ENCODE measurements around the gene PCF11.

The PCF11 gene

GRCh38 chr11:83175815-83176214 is 18.9 kb downstream of the PCF11 start:
- ChIA-PET CTCF (interaction anchor here (0.6 kb wide), 1 partner anchor 27 kb away, joined by 3 read pairs; no protein-coding TSS in a partner anchor), POLR2A (ENCODE audit: low non-redundant PET) (no interaction called here)
- DNase-seq (ENCODE audit: low spot score) = no peak
- no peak for TF ChIP-seq CTCF (conservative IDR thresholded peaks at IDR 0.05; ENCODE audit: low read depth)
- no peak overlapping the region for H3K27ac ChIP-seq

GRCh38 chr11:83181815-83182214 is 24.9 kb downstream of the PCF11 start:
- TF ChIP-seq CTCF (conservative IDR thresholded peaks at IDR 0.05; ENCODE audit: low read depth) = no peak
- POLR2A ChIA-PET (ENCODE audit: low non-redundant PET) = no interaction called here
- CTCF ChIA-PET = interaction anchor here (0.6 kb wide), 1 partner anchor 247 kb away, joined by 4 read pairs; no protein-coding TSS in a partner anchor

GRCh38 chr11:83185767-83186166 is 28.8 kb downstream of the PCF11 start:
- POLR2A ChIA-PET (ENCODE audit: low non-redundant PET) = no interaction called here

More at GRCh38 chr11:83181815-83182214, 24.9 kb downstream of the PCF11 start:
- H3K27ac ChIP-seq = no peak overlapping the region
- DNase-seq (ENCODE audit: low spot score) = no peak

GRCh38 chr11:83187465-83187864 is 30.5 kb downstream of the PCF11 start:
- no peak for TF ChIP-seq CTCF (conservative IDR thresholded peaks at IDR 0.05; ENCODE audit: low read depth)
- POLR2A ChIA-PET (ENCODE audit: low non-redundant PET) = interaction anchor here (0.5 kb wide), 1 partner anchor 28 kb away, joined by 6 read pairs; no protein-coding TSS in a partner anchor
- CTCF ChIA-PET = no interaction called here
- no peak overlapping the region for H3K27ac ChIP-seq
- DNase-seq (ENCODE audit: low spot score) = no peak

More at GRCh38 chr11:83185767-83186166, 28.8 kb downstream of the PCF11 start:
- DNase-seq (ENCODE audit: low spot score) = no peak
- CTCF ChIA-PET = no interaction called here
- TF ChIP-seq CTCF (conservative IDR thresholded peaks at IDR 0.05; ENCODE audit: low read depth) = no peak
- no peak overlapping the region for H3K27ac ChIP-seq

- POLR2A ChIA-PET (ENCODE audit: low non-redundant PET) = no interaction called here
- CTCF ChIA-PET = no interaction called here
- H3K27ac ChIP-seq = no peak overlapping the region
- TF ChIP-seq CTCF (conservative IDR thresholded peaks at IDR 0.05; ENCODE audit: low read depth) = no peak
- no peak for DNase-seq (ENCODE audit: low spot score)
Measured at GRCh38 chr11:83191491-83191890, 34.6 kb downstream of the PCF11 start.

GRCh38 chr11:83191986-83192385 is 35.1 kb downstream of the PCF11 start:
- TF ChIP-seq CTCF (conservative IDR thresholded peaks at IDR 0.05; ENCODE audit: low read depth) = no peak
- DNase-seq (ENCODE audit: low spot score) = no peak
- H3K27ac ChIP-seq = no peak overlapping the region
- CTCF ChIA-PET = no interaction called here
- POLR2A ChIA-PET (ENCODE audit: low non-redundant PET) = no interaction called here
